Adrenal gland (tissue), 12 donors: ENCODE data around the gene PRPS1. TPM values are rescaled to one million over a fixed set of nuclear protein-coding genes. Genes with fewer than 3 reads are reported as not detected.

Experiments
- DNase-seq, 7 donors: peaks; one replicate each; pipeline ENCODE4 v3.0.0-alpha.2; 2019 to 2020
- H3K27ac ChIP-seq, 5 donors: fragments of 200-600 bp; sonication (generic) in 4 of 5; 1 replicate in 3 of 5; 2 replicates in 2 of 5; pipeline versions ENCODE4 v1.5.1 to v1.8.0; 2016 to 2020; ENCODE audit warnings: mild to moderate bottlenecking in 1 of 5
- H3K27me3 ChIP-seq: fragments of 200-600 bp; 2 replicates; pipeline ENCODE4 v1.8.0; 2021
- H3K36me3 ChIP-seq, 2 donors: fragments of 200-600 bp; replicated peaks in 1 of 2; 1 replicate in 1 of 2; 2 replicates in 1 of 2; pipeline versions ENCODE4 v1.5.1 to v1.8.0; 2018 to 2022
- H3K4me1 ChIP-seq, 2 donors: fragments of 200-600 bp; replicated peaks in 1 of 2; 1 replicate in 1 of 2; 2 replicates in 1 of 2; pipeline versions ENCODE4 v1.5.1 to v1.8.0; 2018 to 2021
- H3K4me3 ChIP-seq, 4 donors: fragments of 200-600 bp; sonication (generic) in 3 of 4; one replicate each; pipeline ENCODE4 v1.5.1; 2016 to 2018
- H3K9me3 ChIP-seq, 3 donors: fragments of 200-600 bp; sonication (generic) in 1 of 3; replicated peaks in 1 of 3; 1 replicate in 2 of 3; 2 replicates in 1 of 3; pipeline versions ENCODE4 v1.5.1 to v1.8.0; 2016 to 2021
- CTCF ChIP-seq, 6 experiments: fragments of 450-650 bp in 4 of 6; fragments of 200-600 bp in 2 of 6; sonication (generic) in 1 of 6; IDR thresholded peaks; 1 replicate in 5 of 6; 2 replicates in 1 of 6; pipeline versions ENCODE4 v1.5.1 to v1.8.0; 2016 to 2021; ENCODE audit warnings: antibody characterized with exemption in 6 of 6, mild to moderate bottlenecking in 2 of 6, moderate library complexity in 1 of 6
- POLR2A ChIP-seq, 2 donors: fragments of 450-650 bp; IDR thresholded peaks; one replicate each; pipeline ENCODE4 v1.6.1; 2017; ENCODE audit warnings: antibody characterized with exemption in 2 of 2, mild to moderate bottlenecking in 2 of 2, moderate library complexity in 1 of 2
- whole genome bisulfite sequencing, 4 donors: extraction: QIAGEN DNeasy Blood & Tissue Kit in 2 of 4; methylation state at CpG; one replicate each; pipeline versions ENCODE4 v1.1.5 to v1.1.7; 2013 to 2017; 5-methylcytosine and 5-hydroxymethylcytosine counted together
- intact Hi-C, 2 donors: fragments of 100-400 bp; cut with DNase I; formaldehyde crosslinking; loops; one replicate each; pipeline versions ENCODE4 v1.14.1 to v1.15.0; 2022 to 2023
- polyA plus RNA-seq, 3 donors: library from polyadenylated mRNA; stranded (reverse); fragments of 200-250 nt in 2 of 3; fragments of 350-450 nt in 1 of 3; fragmentation: Illumina TruSeq in 1 of 3; extraction: RNeasy Lipid Tissue Mini Kit (QIAGEN cat#74804) in 1 of 3; gene quantifications; one replicate each; pipeline ENCODE4 v1.2.3, GENCODE V29; 2013 to 2014
- total RNA-seq, 9 donors: library from RNA; depleted of rRNA in 4 of 9; stranded (reverse); fragments of >200 nt in 4 of 9; fragments of 120-200 nt in 1 of 9; fragmentation: NEBNext Ultra II Directional in 1 of 9; extraction: Animal tissue kit (Norgen Biotek cat#: 25700) in 1 of 9; gene quantifications; one replicate each; pipeline versions ENCODE4 v1.1.0 to v1.2.4, GENCODE V29; 2013 to 2023
- donor health status: healthy with polysubstance abuse.
- donor health status: Bipolar disorder and iron deficiency.
- donor health status: DM: yes; HTN: yes; CAD: no.
- donor health status: DM: no; HTN: no; CAD: no.
- donor health status: DM: no; HTN: no; CAD: no.
- donor health status: DM: yes; HTN: yes; CAD: no.

Gene PRPS1
- total and polyA plus RNA-seq, 12 donors, result 8.9 to 78.3 (median 33.3) TPM

- TF ChIP-seq POLR2A (IDR thresholded peaks at IDR 0.05) (no peak), CTCF (IDR thresholded peaks at IDR 0.05) (no peak)
- H3K27ac ChIP-seq, result peak overlapping the region; percentile 72 to 96 (median 77)
- H3K9me3 ChIP-seq, result no peaks in the 10 kb centered on the region
- peak overlapping the region in 2 of 4 donors; percentile 9 to 48 for H3K4me3 ChIP-seq
- H3K27me3 ChIP-seq, result no peaks in the 10 kb centered on the region
- H3K4me1 ChIP-seq, result peaks cover 0 to 29% of the 10 kb centered on the region in 2 donors
- intact Hi-C loops, result loop anchor here (5.0 to 10.0 kb wide), 2 partner anchors 41 to 99 kb away; partner anchors contain the start of genes NCBP2L (in 1 of the 2) and TSC22D3 (in 1 of the 2)
- peak in 6 of 7 donors; percentile 40 to 67 (median 46) for DNase-seq
- WGBS, 4 donors, result 8 to 37% (median 24%) methylated on average over 8 to 9 of the region's 9 CpGs
- H3K36me3 ChIP-seq, result no peaks in the 10 kb centered on the region
Measured at GRCh38 chrX:107675823-107676555, 47.7 kb downstream of the PRPS1 start.

DNA sequence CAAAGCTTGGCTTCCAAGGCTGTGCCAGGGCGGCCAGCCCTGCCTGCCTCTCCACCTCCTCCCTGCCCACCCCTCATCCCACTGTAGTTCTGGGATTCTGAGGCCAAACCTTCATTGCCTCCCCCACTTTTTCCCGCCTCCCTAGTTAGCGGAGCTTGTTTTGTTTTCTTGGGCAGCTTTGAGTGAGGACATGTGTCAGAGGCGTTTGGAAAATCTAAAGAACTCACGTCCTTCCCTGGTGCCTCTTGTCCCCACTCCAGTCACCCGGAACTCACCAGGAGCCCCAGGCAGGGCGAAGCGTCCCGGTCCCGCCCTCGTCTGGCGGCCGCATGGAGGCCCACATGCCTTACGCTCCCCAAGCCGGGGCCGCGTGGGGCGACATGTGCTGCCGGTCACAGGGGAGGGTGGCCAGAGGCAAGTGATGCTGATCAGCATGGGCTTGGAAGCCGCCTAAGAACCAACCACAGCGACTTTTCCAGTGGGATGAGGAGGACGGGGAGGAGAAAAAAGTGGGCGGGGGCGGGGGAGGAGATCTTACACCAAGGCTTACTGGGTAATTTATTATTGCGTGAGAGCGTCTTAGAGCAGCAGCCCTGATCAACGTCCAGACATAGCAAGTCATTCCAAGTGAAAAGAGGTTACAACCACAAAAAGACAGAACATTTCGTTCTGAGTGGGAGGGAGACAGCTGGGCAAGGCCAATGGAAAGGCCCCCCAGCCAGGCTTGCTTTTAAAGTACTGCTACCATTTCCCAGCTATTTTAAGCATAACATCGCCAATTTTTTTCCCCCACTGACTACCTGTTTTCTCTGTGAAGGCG is 48.5 kb downstream of the PRPS1 start:
- H3K4me1 ChIP-seq, result peaks cover 0 to 29% of the 10 kb centered on the region in 2 donors
- TF ChIP-seq POLR2A (IDR thresholded peaks at IDR 0.05), result peak; percentile 42 to 61
- TF ChIP-seq CTCF (IDR thresholded peaks at IDR 0.05), result no peak
- H3K9me3 ChIP-seq, result no peaks in the 10 kb centered on the region
- H3K27ac ChIP-seq, result peak overlapping the region; percentile 72 to 96 (median 77)
- peak; percentile 80 to 94 (median 91) for DNase-seq
- H3K36me3 ChIP-seq, result no peaks in the 10 kb centered on the region
- H3K27me3 ChIP-seq, result no peaks in the 10 kb centered on the region
- peak overlapping the region in 2 of 4 donors; percentile 9 to 48 for H3K4me3 ChIP-seq
- intact Hi-C loops, result loop anchor here (5.0 to 10.0 kb wide), 2 partner anchors 41 to 98 kb away; partner anchors contain the start of genes NCBP2L (in 1 of the 2) and TSC22D3 (in 1 of the 2)
- 4 to 36% (median 19%) methylated on average over 9 to 30 of the region's 30 CpGs for WGBS, 4 donors

- H3K27ac ChIP-seq, result peak overlapping the region; percentile 64 to 96 (median 77)
- H3K4me3 ChIP-seq, result no peak overlapping the region
- no peak for DNase-seq
- intact Hi-C loops, result loop anchor here (5.0 to 10.0 kb wide), 2 partner anchors 40 to 97 kb away; partner anchors contain the start of genes NCBP2L (in 1 of the 2) and TSC22D3 (in 1 of the 2)
- no peaks in the 10 kb centered on the region for H3K9me3 ChIP-seq
- H3K4me1 ChIP-seq, result peaks cover 0 to 30% of the 10 kb centered on the region in 2 donors
- H3K36me3 ChIP-seq, result no peaks in the 10 kb centered on the region
- no peak for TF ChIP-seq POLR2A (IDR thresholded peaks at IDR 0.05)
- no peak for TF ChIP-seq CTCF (IDR thresholded peaks at IDR 0.05)
- H3K27me3 ChIP-seq, result no peaks in the 10 kb centered on the region
- WGBS, 4 donors, result 47 to 65% (median 49%) methylated on average over 5 to 10 of the region's 10 CpGs
Measured at GRCh38 chrX:107677501-107677901, 49.2 kb downstream of the PRPS1 start.

DNA sequence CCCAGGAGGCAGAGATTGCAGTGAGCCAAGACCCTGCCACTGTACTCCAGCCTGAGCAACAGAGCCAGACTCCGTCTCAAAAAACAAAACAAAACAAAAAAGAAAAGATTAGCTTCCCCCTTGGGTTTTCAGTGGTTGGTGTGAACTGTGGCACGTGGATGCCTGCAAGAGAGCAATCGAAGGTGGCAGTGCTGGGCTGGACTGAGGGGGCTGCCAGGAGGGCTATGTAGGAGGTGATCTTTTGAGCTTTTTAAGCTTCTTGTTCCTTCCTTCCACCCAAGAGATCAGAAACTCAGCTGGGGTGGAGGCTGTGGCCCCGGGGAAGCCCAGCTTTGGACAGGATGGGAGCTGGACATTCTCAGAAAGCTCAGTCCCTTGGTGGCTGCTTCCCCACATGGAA is 49.6 kb downstream of the PRPS1 start:
- peaks cover 3 to 34% of the 10 kb centered on the region in 2 donors for H3K4me1 ChIP-seq
- H3K27me3 ChIP-seq, result no peaks in the 10 kb centered on the region
- H3K9me3 ChIP-seq, result no peaks in the 10 kb centered on the region
- H3K27ac ChIP-seq, result peak overlapping the region in 4 of 5 donors; percentile 75 to 96 (median 82)
- no peak for TF ChIP-seq POLR2A (IDR thresholded peaks at IDR 0.05)
- TF ChIP-seq CTCF (IDR thresholded peaks at IDR 0.05), result no peak
- DNase-seq, result no peak
- no peak overlapping the region for H3K4me3 ChIP-seq
- intact Hi-C loops, result loop anchor here (5.0 to 10.0 kb wide), 2 partner anchors 39 to 97 kb away; partner anchors contain the start of genes NCBP2L (in 1 of the 2) and TSC22D3 (in 1 of the 2)
- WGBS, 4 donors, result 60 to 75% (median 69%) methylated on average over 4 of the region's 4 CpGs
- H3K36me3 ChIP-seq, result no peaks in the 10 kb centered on the region
